Stimulated activated naive CD4-positive, alpha-beta T cell treated with Interleukin-2 at 50 U/mL for 16 hours (primary cell): Measurements from ENCODE around the gene TNFRSF4.

Experiments used
- DNase-seq: peaks from one replicate; lab custom pipeline; 2025; lab: John Stamatoyannopoulos, UW

The TNFRSF4 gene

DNA sequence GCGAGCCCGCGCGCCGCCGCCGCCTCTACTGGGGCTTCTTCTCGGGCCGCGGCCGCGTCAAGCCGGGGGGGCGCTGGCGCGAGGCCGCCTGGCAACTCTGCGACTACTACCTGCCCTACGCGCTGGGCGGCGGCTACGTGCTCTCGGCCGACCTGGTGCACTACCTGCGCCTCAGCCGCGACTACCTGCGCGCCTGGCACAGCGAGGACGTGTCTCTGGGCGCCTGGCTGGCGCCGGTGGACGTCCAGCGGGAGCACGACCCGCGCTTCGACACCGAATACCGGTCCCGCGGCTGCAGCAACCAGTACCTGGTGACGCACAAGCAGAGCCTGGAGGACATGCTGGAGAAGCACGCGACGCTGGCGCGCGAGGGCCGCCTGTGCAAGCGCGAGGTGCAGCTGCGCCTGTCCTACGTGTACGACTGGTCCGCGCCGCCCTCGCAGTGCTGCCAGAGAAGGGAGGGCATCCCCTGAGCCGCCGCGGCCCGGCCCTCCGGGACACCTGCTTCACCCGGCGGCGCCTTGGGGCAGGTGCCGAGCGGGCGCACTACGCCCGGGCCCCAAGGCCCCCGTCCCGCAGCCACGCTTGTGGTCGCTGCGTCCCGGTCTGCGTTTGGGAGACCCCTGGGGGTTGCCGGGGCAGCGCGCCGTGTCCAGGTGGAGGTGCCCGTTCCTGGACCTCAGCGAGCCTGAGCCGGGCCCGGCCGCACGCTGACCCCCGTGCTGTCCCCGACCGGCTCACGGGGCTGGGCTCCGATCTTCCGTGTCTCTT lies 19.0 kb upstream of the TNFRSF4 start:
- no peak for DNase-seq

DNA sequence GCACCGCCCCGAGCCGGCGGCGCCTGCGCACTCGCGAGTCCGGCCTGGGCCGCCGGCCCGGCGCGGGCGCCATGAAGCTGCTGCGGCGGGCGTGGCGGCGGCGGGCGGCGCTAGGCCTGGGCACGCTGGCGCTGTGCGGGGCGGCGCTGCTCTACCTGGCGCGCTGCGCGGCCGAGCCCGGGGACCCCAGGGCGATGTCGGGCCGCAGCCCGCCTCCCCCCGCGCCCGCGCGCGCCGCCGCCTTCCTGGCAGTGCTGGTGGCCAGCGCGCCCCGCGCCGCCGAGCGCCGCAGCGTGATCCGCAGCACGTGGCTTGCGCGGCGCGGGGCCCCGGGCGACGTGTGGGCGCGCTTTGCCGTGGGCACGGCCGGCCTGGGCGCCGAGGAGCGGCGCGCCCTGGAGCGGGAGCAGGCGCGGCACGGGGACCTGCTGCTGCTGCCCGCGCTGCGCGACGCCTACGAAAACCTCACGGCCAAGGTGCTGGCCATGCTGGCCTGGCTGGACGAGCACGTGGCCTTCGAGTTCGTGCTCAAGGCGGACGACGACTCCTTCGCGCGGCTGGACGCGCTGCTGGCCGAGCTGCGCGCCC lies 18.3 kb upstream of the TNFRSF4 start, which contains the start of gene B3GALT6:
Gene B3GALT6 (plus strand): TSS at position 30 of the 588 bp plus-strand sequence. CDS start 42 bp downstream, at position 72.
- no peak for DNase-seq

DNA sequence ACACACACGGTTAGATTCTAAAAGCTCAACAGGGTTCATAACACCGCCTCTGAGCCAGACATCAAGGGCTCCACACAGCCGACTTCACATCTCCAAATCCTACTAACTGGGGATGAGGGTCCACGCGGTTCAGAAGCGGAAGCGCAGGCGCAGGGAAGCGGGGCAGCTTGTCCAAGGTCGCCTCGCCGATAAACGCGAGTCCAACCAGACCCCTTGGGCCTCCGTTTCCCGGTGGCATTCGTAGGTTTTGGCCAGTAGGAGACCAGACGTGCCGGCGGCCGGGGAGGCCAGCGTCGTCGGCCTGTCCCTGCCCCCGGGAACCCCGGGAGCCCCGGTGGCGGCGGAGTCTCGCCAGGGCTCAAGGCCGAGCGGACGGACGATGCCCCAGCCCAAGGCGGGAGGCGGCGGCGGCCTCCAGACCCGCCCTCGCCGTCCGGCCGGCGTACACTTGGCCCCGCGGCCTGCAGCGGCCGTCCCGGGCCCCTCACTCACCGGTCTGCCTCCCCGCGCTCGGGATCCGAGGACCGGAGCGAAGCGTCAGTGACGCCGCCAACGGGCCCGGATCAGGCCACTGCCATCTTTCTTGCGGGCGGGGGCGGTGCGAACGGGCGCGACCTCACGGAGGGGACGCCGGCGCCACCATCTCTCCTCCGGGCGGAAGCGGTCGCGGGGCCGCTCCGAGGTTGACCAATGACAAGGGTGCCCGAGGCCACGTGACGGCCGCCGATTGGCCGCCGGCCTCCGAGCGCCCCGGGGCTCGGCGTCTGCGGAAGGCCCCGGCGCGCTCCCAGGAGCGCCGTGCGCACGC lies 17.7 kb upstream of the TNFRSF4 start, which contains the start of gene SDF4:
Gene SDF4 (minus strand): TSS at position 602 of the 808 bp plus-strand sequence. CDS start 3,229 bp downstream, outside the sequence.
- peak; percentile 97 for DNase-seq

DNA sequence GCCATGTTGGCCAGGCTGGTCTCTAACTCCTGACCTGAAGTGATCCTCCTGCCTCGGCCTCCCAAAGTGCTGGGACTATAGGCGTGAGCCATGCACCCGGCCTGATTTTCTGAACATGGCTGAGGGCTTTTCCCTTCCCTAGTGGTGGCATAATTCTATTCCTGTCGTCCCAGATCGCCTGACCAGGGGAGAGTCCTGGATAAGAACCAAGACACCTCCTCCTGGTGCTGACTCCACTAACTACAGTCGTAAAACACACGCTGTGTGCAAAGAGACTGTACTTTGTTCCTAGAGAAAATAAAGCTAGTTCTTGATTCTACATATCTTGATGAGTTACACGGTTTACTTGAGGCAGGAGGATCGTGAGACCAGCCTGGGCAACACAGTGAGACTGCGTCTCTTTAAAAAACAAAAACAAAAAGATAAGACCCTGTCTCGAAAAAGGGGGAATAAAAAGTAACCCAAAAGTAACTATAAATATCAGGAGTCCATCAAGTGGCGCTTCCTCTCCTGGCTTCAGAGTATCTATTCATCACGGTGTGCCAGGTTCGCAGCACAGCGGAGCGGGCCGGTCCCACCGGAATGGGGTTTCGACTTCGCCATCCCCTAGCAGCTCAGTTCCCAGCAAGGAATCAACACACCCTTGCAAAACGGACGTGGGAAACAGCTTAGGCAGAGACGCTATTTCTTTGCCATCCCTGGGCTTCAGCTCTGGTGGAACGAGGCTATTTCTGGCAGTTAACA lies 16.9 kb upstream of the TNFRSF4 start:
- DNase-seq, result no peak

DNA sequence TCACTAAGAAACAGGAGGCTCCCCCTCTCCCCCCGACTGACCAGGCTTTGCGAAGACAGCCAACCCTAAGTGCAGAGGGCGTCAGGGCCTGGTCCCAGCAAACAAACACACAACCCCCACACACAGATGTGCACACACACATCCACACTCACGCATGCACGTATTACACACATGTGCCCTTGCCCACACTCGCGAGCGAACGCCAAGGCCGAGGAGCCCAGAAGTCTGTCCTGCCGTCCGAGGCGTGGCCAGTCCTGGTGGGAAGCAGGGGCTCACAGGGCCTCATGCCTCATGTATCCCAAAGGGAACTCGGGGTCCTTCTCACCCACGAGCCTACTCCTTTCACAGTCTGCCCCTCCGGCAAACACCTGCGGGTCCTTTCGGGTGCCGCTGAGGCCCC lies 15.8 kb upstream of the TNFRSF4 start:
- DNase-seq, result no peak

DNA sequence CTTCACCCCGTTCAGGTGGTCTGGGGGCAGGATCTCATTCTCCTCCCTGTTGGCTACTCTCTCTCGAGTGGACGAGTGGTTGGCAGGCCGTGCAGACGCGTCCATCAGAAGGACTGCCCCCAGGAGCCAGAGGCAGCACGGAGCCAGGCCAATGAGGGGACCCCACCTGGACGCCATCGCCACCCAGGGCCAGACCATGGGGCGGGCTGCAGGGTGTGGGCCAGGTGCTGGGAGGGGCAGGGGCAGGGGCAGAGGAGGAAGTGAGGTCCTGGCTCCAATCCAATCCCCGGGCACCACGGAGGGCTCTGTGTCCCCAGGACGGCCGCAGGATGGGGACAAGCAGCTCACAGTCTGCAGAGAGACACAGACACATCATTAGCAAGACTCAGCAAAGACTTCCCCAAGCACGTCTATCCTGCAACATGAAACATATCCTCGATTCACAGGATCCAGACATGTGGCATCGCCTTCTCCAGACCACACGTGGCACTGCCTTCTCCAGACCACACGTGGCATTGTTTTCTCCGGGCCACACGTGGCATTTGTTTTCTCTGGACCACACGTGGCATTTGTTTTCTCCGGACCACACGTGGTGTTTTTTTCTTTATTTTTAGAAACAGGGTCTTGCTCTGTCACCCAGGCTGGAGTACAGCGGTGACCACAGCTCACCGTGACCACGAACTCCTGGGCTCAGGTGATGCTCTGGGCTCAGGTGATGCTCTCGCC lies 14.8 kb upstream of the TNFRSF4 start:
- no peak for DNase-seq

DNA sequence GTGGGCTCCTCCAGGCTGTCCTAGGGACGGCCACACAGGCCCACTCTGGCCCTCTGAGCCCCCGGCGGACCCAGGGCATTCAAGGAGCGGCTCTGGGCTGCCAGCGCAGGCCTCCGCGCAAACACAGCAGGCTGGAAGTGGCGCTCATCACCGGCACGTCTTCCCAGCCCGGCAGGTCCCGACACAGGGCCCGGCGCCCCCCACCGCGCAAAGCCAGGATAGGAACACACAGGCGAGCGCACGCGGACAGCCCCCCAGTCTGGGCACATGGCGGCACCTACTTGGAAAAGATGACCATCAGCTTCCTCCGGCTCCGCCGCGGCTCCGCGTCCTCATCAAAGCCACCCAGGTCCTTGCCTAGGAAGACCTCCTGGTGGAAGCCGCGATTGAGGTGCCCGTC lies 14.2 kb upstream of the TNFRSF4 start:
- DNase-seq, result no peak

DNA sequence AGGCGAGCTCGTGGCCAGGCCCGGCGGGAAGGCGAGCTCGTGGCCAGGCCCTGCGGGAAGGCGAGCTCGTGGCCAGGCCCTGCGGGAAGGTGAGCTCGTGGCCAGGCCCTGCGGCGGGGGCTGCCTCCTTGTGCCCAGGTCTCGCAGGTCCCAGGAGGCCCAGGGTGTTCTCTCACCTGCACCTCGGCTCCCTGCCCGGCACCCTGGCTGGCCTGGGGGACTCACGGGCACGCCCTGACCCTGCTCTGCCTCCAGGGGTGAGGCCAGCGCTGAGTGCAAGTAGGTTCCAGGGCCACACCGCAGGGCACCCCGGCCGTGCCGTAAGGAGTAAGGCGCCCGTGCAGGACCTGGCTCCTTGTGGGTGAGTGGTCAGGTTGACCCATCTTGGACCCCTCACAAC lies 13.4 kb upstream of the TNFRSF4 start:
- no peak for DNase-seq

DNA sequence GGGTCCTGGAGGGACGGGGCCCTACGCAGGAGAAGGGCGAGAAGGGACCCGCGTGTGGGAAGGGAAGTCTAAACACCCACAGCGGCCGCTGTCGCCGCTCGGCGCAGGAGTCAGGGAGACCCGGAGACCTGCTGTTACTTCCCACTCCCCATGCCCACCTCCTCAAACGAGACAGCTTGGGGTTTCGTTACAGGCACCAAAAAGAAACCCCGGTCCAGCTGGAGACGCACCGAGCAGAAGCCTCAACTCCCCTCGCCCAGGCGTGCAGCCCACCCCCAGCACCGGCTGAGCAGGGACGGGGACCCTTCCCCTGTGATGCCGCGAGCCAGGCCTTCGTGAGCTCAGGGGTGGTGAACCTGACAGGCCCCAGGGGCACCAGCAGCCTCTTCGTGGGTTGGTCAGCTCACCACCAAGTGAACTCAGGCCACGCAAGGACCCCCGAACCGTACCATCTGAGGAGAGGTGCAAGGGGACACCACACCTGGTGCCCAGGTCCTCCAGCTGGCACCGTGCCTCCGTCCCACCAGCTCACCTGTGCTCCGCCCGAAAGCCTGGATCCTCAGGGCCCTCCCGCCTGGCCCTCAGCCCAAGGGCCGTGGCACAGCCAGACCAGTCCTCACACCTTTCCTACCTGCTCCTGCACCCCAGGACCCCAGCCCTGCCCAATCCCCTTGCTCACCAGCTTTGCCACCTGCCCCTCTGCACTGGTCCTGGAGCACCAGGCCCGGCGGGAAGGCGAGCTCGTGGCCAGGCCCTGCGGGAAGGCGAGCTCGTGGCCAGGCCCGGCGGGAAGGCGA lies 12.8 kb upstream of the TNFRSF4 start:
- DNase-seq, result no peak

DNA sequence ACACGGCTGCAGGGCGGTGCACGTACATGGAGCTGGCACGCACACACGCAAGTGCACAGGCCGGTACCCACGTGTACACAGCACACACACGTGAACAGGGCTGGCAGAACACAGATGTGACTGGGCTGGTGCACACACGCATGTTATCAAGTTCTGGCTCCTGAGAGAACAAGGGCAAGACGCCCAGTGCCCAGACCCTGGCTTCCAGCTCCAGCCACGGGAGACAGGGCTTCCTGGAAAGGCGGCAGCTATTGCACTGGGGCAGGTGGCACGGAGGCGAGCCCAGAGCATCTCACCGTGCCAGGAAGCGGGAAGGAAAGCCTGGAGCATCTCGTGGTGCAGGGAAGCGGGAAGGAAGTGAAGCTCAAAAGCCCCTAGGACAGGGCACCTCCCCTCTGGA lies 12.0 kb upstream of the TNFRSF4 start:
- no peak for DNase-seq

DNA sequence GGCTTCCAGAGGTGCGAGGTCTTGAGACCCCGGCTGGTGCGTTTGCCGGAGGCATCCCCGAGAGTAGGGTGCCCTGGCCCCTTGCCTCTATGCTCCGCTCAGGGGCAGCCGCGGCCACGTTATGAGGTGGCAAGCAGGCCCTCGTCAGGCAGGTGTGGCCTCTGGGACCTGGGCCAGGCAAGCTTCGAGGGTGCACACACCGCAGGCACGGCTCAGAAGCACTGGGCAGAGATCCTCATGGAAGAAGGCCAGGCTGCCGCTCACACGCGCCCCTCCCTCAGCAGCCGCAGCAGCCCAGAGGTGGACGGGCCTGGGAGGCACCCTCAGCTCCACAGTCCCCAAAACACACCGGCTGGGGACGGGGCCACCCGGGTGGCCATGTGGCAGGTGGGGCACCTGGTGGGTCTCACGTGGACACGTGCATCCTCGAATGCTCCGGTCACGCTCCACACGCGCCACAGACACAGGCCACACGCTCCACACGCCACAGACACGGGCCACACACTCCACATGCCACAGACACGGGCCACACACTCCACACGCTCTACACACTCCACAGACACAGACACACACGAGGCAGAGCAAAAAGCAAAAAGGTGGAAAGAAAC lies 11.4 kb upstream of the TNFRSF4 start:
- DNase-seq, result no peak

DNA sequence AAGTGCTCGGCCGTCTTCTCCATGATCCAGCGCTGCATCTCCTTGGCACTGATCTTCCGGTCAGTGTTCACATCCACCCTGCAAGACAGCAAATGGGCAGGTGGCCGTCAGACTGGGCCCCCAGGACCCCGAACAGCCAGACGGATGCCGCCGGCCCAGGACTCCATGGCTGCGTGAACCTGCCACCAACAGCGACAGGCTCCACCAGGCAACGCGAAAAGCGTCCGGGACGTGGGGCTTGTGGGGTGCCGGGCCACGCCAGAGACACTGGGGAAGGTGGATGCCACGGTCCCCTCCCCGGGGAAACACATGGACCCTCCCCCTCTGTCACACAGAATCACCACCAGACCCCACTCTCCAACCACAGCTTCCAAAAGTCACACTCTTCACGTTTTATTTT lies 9.9 kb upstream of the TNFRSF4 start:
- no peak for DNase-seq

DNA sequence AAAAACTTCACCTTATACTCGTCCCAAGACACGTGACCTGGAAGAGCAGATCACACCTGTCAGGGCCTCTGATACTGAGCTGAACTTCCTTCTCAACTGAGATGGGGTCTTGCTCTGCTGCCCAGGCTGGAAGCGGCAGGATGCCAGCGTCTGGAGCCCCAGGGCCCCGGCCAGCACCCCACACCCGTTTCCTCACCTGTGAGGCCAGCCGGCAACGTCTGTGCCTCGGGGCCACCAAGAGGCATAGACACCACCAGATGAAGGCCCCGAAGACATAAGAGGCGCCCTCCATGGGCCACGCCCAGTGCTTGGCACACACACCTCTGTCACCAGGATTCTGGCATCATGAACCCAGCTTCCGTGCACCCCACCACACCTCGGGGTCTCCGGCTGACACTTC lies 9.4 kb upstream of the TNFRSF4 start:
- DNase-seq, result no peak

DNA sequence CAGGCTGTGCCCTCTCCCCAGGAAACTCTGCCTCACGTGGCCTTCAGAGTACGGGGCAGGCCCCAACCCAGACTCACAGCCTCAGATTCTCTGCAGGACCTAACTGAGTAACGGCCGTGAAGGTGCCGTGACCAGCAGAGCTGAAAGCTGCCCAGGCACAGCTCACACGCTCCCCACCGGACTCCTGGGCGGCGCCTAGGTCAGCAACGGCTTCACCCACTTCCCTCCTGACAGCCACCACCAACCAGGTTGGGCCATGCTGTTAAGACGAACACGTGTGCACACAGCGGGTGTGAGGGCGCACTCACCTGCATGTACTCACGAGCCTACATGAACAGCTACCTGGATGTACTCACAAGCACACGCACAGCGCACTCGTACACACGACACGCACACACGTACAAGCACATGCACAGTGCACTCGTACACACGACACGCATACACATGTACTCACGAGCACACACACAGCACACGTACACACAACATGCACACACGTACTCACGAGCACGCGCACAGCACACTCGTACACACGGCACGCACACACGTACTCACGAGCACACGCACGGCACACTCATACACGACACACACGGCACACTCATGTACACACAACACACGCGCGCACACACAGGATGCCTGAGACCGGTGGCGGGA lies 8.7 kb upstream of the TNFRSF4 start:
- DNase-seq, result no peak

DNA sequence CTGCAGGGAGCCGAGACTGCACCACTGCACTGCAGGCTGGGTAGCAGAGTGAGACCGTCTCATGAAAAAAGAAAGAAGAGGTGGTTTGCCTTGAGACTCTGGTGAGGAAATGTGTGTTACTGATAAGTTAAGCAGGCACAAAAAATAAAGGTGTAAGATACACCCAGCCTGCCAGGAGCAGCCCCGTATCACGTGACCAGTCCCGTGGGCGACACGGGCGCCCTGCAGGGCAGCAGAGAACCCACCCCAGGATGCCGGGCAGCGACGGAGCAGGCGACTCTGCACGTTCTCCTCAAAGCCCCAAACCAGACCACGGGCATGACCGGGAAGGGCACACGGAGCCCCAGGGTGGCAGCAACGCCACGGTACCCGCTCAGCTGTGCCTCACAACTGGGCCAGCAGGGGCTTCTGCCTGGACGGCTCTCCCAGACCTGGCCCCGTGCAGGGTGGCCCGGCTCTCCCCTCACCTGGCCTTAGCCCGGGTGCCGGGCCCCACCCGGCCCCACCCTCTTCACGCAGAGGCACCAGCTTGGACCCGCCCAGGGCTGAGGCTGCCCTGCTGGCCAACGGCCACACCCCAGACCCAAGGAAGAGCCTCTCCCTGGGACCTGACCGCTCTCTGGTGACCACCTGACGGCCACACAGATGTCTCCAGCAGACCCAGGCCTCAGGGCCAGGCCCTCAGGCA lies 8.1 kb upstream of the TNFRSF4 start:
- no peak for DNase-seq

DNA sequence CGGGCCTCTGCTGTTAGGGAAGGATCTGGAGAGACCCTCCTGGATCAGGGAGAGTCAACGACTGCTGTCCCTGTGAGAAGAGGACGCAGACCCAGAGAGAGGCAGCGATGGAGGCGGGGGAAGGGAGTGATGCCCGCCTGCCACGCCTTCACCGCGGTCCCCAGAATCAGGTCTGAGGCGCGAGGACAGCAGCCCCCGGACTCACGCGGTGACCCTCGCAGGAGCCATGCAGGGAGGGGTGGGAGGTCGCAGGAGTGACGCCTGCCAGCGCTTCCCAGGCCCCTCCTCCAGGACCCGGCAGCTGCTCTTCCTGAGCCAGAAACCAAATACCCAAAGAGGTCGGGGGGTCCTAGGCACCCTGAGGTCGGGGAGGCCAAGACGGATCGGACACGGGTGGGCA lies 6.2 kb upstream of the TNFRSF4 start:
- DNase-seq, result no peak

DNA sequence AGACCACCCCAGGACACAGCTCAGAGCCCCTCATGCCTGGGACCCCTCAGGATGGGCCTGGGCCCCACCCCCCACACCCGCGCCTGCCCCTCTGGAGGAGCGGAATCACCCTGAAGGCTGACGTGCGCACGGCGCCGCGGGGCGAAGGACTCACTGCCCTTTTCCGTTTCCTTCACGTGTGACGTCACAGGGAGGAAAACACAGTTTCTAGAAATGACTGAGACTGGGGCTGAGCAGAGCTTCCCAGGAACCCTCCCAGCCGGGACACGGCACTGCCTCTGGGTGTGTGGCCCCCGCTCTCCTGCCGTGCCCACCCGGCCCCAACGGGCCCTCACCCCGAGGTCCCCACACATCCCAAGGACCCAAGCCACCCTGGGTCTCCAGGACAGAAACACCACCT lies 5.4 kb upstream of the TNFRSF4 start:
- DNase-seq, result peak; percentile 58

DNA sequence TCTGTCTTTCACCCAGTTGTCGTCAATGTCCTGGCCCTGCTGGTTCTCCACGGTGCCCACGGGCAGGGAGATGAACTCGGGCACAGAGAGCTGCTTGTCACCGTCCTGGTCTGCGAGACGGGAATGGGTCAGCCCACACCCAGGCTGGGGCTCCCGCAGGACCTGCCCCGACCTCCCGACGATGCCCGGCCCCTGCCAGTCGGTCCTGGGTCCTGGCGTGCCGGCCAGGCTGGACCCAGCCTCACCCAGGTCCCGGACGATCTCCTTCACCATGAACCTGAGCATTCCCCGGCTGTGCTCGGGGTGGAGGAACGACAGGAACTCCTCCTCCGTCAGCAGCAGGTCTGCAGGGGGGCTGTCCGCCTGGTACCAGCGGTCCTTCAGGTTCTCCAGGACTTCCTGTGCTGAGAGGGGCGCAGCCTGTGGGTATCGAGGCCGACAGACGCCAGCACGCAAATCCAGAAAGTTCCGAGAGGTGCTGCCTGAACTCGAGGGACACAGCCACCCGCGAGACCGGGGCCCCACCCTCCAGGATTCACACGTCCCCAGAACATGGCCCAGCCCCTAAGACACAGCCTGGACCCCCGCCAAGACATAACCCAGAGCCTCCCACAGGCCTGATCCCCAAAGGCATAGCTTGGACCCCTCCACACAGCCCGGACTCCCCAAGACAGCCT lies 4.7 kb upstream of the TNFRSF4 start:
- DNase-seq, result no peak
